Breast epithelium (tissue), 3 donors: ENCODE measurements around the gene RNPC3.

Experiments used
- POLR2A ChIP-seq: fragments of 450-650 bp; IDR thresholded peaks from one replicate; pipeline ENCODE4 v1.6.1; 2016; ENCODE audit warnings: antibody characterized with exemption, mild to moderate bottlenecking, moderate library complexity
- POLR2AphosphoS5 ChIP-seq, 3 donors: sonication (generic); formaldehyde crosslinking; IDR thresholded peaks; one replicate each; pipeline ENCODE4 v1.6.1; 2017; ENCODE audit warnings: antibody characterized with exemption in 3 of 3
- TF ChIP-seq, protein P1 (sequence below), 3 donors: fragments of 450-650 bp; IDR thresholded peaks; one replicate each; pipeline ENCODE4 v1.5.1; 2016 to 2017; ENCODE audit warnings: antibody characterized with exemption in 3 of 3, mild to moderate bottlenecking in 3 of 3, moderate library complexity in 3 of 3

- TF ChIP-seq POLR2AphosphoS5 (IDR thresholded peaks at IDR 0.05) = no peak
- TF ChIP-seq, protein P1, sequence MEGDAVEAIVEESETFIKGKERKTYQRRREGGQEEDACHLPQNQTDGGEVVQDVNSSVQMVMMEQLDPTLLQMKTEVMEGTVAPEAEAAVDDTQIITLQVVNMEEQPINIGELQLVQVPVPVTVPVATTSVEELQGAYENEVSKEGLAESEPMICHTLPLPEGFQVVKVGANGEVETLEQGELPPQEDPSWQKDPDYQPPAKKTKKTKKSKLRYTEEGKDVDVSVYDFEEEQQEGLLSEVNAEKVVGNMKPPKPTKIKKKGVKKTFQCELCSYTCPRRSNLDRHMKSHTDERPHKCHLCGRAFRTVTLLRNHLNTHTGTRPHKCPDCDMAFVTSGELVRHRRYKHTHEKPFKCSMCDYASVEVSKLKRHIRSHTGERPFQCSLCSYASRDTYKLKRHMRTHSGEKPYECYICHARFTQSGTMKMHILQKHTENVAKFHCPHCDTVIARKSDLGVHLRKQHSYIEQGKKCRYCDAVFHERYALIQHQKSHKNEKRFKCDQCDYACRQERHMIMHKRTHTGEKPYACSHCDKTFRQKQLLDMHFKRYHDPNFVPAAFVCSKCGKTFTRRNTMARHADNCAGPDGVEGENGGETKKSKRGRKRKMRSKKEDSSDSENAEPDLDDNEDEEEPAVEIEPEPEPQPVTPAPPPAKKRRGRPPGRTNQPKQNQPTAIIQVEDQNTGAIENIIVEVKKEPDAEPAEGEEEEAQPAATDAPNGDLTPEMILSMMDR (IDR thresholded peaks at IDR 0.05) = no peak
- no peak for TF ChIP-seq POLR2A
Measured at GRCh38 chr1:103561643-103562395, 36.3 kb downstream of the RNPC3 start.
